ENCODE results near the gene KCNJ2. TPM values are rescaled to one million over a fixed set of nuclear protein-coding genes. Genes with fewer than 3 reads are reported as not detected.

KCNJ2 gene
- total and polyA plus RNA-seq, 10 of the 15 experiments (the other 5 are each of a cell fraction or from before 2014, with no cell fraction given): 1.6 to 10.1 (median 3.2) TPM

GRCh38 chr17:70120425-70120824 is 48.9 kb upstream of the KCNJ2 start:
- Histone ChIP-seq H3K9me3 (replicated peaks; ENCODE audit: control insufficient read depth, insufficient read depth, low read length) (no peaks in the 10 kb centered on the region; the same call in 2 of the 3 replicates), H3K4me1 (ENCODE audit: control insufficient read depth, insufficient read depth, low read length) (no peaks in the 10 kb centered on the region), H3K27me3 (replicated peaks in 1 of 2; ENCODE audit: control insufficient read depth in 2 of 2, insufficient read depth in 2 of 2, low read length in 1 of 2) (no peaks in the 10 kb centered on the region), H4K20me1 (ENCODE audit: control insufficient read depth, insufficient read depth) (no peaks in the 10 kb centered on the region), H2AFZ (ENCODE audit: control insufficient read depth, low read depth, low read length) (no peak overlapping the region), H3K9ac (ENCODE audit: control insufficient read depth, insufficient read depth, low read length) (no peak overlapping the region), H3K4me3 (no peak overlapping the region), H3K79me2 (ENCODE audit: control insufficient read depth, insufficient read depth, low read length) (no peaks in the 10 kb centered on the region), H3K36me3 (ENCODE audit: control insufficient read depth in 2 of 2, insufficient read depth in 2 of 2, low read length in 1 of 2) (no peaks in the 10 kb centered on the region), H3K27ac (ENCODE audit: control insufficient read depth, insufficient read depth) (no peak overlapping the region), H3K4me2 (ENCODE audit: control insufficient read depth, insufficient read depth) (no peak overlapping the region)
- ChIA-PET POLR2A (no interaction called here), SMC1A (ENCODE audit: uncharacterized antibody, unreplicated experiment) (no interaction called here), CTCF (interaction anchor here (1.1 kb wide), 1 partner anchor 512 kb away, joined by 3 read pairs; no protein-coding TSS in a partner anchor), RAD21 (ENCODE audit: unreplicated experiment) (no interaction called here)
- ATAC-seq (no peak; the same call in 2 of the 3 replicates), FAIRE-seq (no peak), DNase-seq (ENCODE audit: low read depth, low spot score) (no peak)
- WGBS (ENCODE audit: insufficient coverage, insufficient replicate concordance, low lambda C conversion rate, missing lambda C conversion rate): 18% methylated on average over 4 of the region's 4 CpGs
- BruUV-seq (replicated peaks): no TSS peak
- in situ Hi-C loops (cut with MboI): no loop called here
- TF ChIP-seq, protein P1, sequence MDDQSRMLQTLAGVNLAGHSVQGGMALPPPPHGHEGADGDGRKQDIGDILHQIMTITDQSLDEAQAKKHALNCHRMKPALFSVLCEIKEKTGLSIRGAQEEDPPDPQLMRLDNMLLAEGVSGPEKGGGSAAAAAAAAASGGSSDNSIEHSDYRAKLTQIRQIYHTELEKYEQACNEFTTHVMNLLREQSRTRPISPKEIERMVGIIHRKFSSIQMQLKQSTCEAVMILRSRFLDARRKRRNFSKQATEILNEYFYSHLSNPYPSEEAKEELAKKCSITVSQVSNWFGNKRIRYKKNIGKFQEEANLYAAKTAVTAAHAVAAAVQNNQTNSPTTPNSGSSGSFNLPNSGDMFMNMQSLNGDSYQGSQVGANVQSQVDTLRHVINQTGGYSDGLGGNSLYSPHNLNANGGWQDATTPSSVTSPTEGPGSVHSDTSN (IDR thresholded peaks at IDR 0.05; ENCODE audit: insufficient replicate concordance, low read depth, low read length): no peak
- TF ChIP-seq EGR1 (IDR thresholded peaks at IDR 0.05; ENCODE audit: borderline replicate concordance in 1 of 2, low read depth in 2 of 2, low read length in 2 of 2): no peak
- no peak for TF ChIP-seq IKZF2 (IDR thresholded peaks at IDR 0.05)
- no peak for TF ChIP-seq ASH2L (IDR thresholded peaks at IDR 0.05; ENCODE audit: borderline replicate concordance, low read depth)
- TF ChIP-seq CBX5 (IDR thresholded peaks at IDR 0.05; ENCODE audit: low read depth): no peak
- intact Hi-C loops (cut with micrococcal nuclease; ENCODE audit: unreplicated experiment): no loop called here

- H2AFZ ChIP-seq (ENCODE audit: control insufficient read depth, low read depth, low read length): no peak overlapping the region
- H3K9me3 ChIP-seq (replicated peaks; ENCODE audit: control insufficient read depth, insufficient read depth, low read length): no peaks in the 10 kb centered on the region; the same call in 2 of the 3 replicates
- no peaks in the 10 kb centered on the region for H3K4me1 ChIP-seq (ENCODE audit: control insufficient read depth, insufficient read depth, low read length)
- H3K4me3 ChIP-seq: no peak overlapping the region
- intact Hi-C loops (cut with micrococcal nuclease; ENCODE audit: unreplicated experiment): no loop called here
- H3K36me3 ChIP-seq (ENCODE audit: control insufficient read depth in 2 of 2, insufficient read depth in 2 of 2, low read length in 1 of 2): no peaks in the 10 kb centered on the region
- ATAC-seq (no peak), FAIRE-seq (no peak), DNase-seq (ENCODE audit: low read depth, low spot score) (no peak)
- BruUV-seq (replicated peaks): no TSS peak
- no peak overlapping the region for H3K4me2 ChIP-seq (ENCODE audit: control insufficient read depth, insufficient read depth)
- ChIA-PET SMC1A (ENCODE audit: uncharacterized antibody, unreplicated experiment) (no interaction called here), POLR2A (no interaction called here), RAD21 (ENCODE audit: unreplicated experiment) (no interaction called here), CTCF (interaction anchor here (1.1 kb wide), 1 partner anchor 512 kb away, joined by 3 read pairs; no protein-coding TSS in a partner anchor)
- H3K79me2 ChIP-seq (ENCODE audit: control insufficient read depth, insufficient read depth, low read length): no peaks in the 10 kb centered on the region
- no peaks in the 10 kb centered on the region for H4K20me1 ChIP-seq (ENCODE audit: control insufficient read depth, insufficient read depth)
- 95% methylated on average over 3 of the region's 3 CpGs for WGBS (ENCODE audit: insufficient coverage, insufficient replicate concordance, low lambda C conversion rate, missing lambda C conversion rate)
- in situ Hi-C loops (cut with MboI): no loop called here
- H3K27me3 ChIP-seq (replicated peaks in 1 of 2; ENCODE audit: control insufficient read depth in 2 of 2, insufficient read depth in 2 of 2, low read length in 1 of 2): no peaks in the 10 kb centered on the region
- H3K9ac ChIP-seq (ENCODE audit: control insufficient read depth, insufficient read depth, low read length): no peak overlapping the region
- H3K27ac ChIP-seq (ENCODE audit: control insufficient read depth, insufficient read depth): no peak overlapping the region
- no peak for TF ChIP-seq WRNIP1 (IDR thresholded peaks at IDR 0.05; ENCODE audit: borderline replicate concordance, low read depth, low read length)
- TF ChIP-seq MEF2B (IDR thresholded peaks at IDR 0.05; ENCODE audit: partially characterized antibody, poor library complexity, severe bottlenecking): no peak
- no peak for TF ChIP-seq HDAC2 (IDR thresholded peaks at IDR 0.05)
- no peak for TF ChIP-seq ATF2 (IDR thresholded peaks at IDR 0.05; ENCODE audit: low read length)
- TF ChIP-seq YBX1 (IDR thresholded peaks at IDR 0.05): no peak
- TF ChIP-seq SREBF1 (IDR thresholded peaks at IDR 0.05; ENCODE audit: low read length): no peak
- no peak for TF ChIP-seq NFYB (IDR thresholded peaks at IDR 0.05; ENCODE audit: insufficient read depth, low read depth, low read length)
- TF ChIP-seq RB1 (IDR thresholded peaks at IDR 0.05; ENCODE audit: borderline replicate concordance): no peak
- no peak for TF ChIP-seq EZH2 (IDR thresholded peaks at IDR 0.05; ENCODE audit: borderline replicate concordance, control insufficient read depth, low read depth, low read length)
- TF ChIP-seq SMC3 (IDR thresholded peaks at IDR 0.05; ENCODE audit: borderline replicate concordance, low read length): no peak
These were observed 48.2 kb upstream of the KCNJ2 start for GRCh38 chr17:70121126-70121525.
